H9 (cell line): ENCODE data around the gene ANO2. TPM values are rescaled to one million over a fixed set of nuclear protein-coding genes. Genes with fewer than 3 reads are reported as not detected.

ENCODE experiments used
- DNase-seq: peaks from one replicate; pipeline ENCODE4 v3.0.0-alpha.2; 2017
- H2AFZ ChIP-seq: one replicate; pipeline ENCODE4 v1.6.1; 2013; ENCODE audit warnings: mild to moderate bottlenecking, low read length, control low read depth, moderate library complexity
- H2AK5ac ChIP-seq: 2 replicates; pipeline ENCODE4 v1.6.1; 2013; ENCODE audit warnings: low read length, control low read depth, mixed read lengths; ENCODE audit not compliant: insufficient read length
- H2BK120ac ChIP-seq: one replicate; pipeline ENCODE4 v1.6.1; 2013; ENCODE audit warnings: low read depth, mild to moderate bottlenecking, low read length, control low read depth, inconsistent platforms; ENCODE audit not compliant: poor library complexity, severe bottlenecking
- H2BK12ac ChIP-seq: 2 replicates; pipeline ENCODE4 v1.6.1; 2013; ENCODE audit warnings: low read length, control low read depth, mixed read lengths, low read depth; ENCODE audit not compliant: insufficient read length
- H2BK15ac ChIP-seq: 2 replicates; pipeline ENCODE4 v1.6.1; 2013; ENCODE audit warnings: low read depth, low read length, control low read depth
- H2BK20ac ChIP-seq: one replicate; pipeline ENCODE4 v1.6.1; 2013; ENCODE audit warnings: low read depth, mild to moderate bottlenecking, low read length, control low read depth, inconsistent platforms; ENCODE audit not compliant: poor library complexity, severe bottlenecking
- H2BK5ac ChIP-seq: 2 replicates; pipeline ENCODE4 v1.6.1; 2013; ENCODE audit warnings: low read length, control low read depth, mixed read lengths; ENCODE audit not compliant: insufficient read length
- H3K14ac ChIP-seq: 2 replicates; pipeline ENCODE4 v1.6.1; 2013; ENCODE audit warnings: low read length, control low read depth; ENCODE audit not compliant: insufficient read depth
- H3K18ac ChIP-seq: 2 replicates; pipeline ENCODE4 v1.6.1; 2013; ENCODE audit warnings: low read depth, mild to moderate bottlenecking, mixed read lengths, low read length, control low read depth; ENCODE audit not compliant: insufficient read length
- H3K23ac ChIP-seq: 2 replicates; pipeline ENCODE4 v1.6.1; 2013; ENCODE audit warnings: low read length, control low read depth, mixed read lengths, low read depth; ENCODE audit not compliant: insufficient read length
- H3K23me2 ChIP-seq: 2 replicates; pipeline ENCODE4 v1.6.1; 2013; ENCODE audit warnings: low read depth, mild to moderate bottlenecking, mixed read lengths, low read length, control low read depth; ENCODE audit not compliant: insufficient read length, poor library complexity, severe bottlenecking
- H3K27ac ChIP-seq: 2 replicates; pipeline ENCODE4 v1.5.1; 2013; ENCODE audit warnings: low read length, control low read depth, mixed read lengths, low read depth; ENCODE audit not compliant: insufficient read length
- H3K27me3 ChIP-seq: 2 replicates; pipeline ENCODE4 v1.6.1; 2013; ENCODE audit warnings: low read length, control low read depth, inconsistent platforms; ENCODE audit not compliant: insufficient read depth
- H3K4ac ChIP-seq: 2 replicates; pipeline ENCODE4 v1.6.1; 2013; ENCODE audit warnings: low read depth, mild to moderate bottlenecking, control low read depth, inconsistent platforms, low read length, moderate library complexity
- H3K4me1 ChIP-seq: 2 replicates; pipeline ENCODE4 v1.6.1; 2013; ENCODE audit warnings: low read length, control low read depth, inconsistent platforms; ENCODE audit not compliant: insufficient read depth
- H3K4me2 ChIP-seq: 2 replicates; pipeline ENCODE4 v1.6.1; 2013; ENCODE audit warnings: low read length, control low read depth, mixed read lengths; ENCODE audit not compliant: insufficient read length, insufficient read depth
- H3K56ac ChIP-seq: 2 replicates; pipeline ENCODE4 v1.6.1; 2013; ENCODE audit warnings: low read depth, mild to moderate bottlenecking, mixed read lengths, low read length, control low read depth; ENCODE audit not compliant: insufficient read length
- H3K79me1 ChIP-seq: 2 replicates; pipeline ENCODE4 v1.6.1; 2013; ENCODE audit warnings: low read depth, mild to moderate bottlenecking, moderate library complexity, low read length, control low read depth, inconsistent platforms; ENCODE audit not compliant: insufficient read depth, poor library complexity, severe bottlenecking
- H3K79me2 ChIP-seq: 2 replicates; pipeline ENCODE4 v1.6.1; 2013; ENCODE audit warnings: low read length, control low read depth, inconsistent platforms; ENCODE audit not compliant: insufficient read depth
- H3K9ac ChIP-seq: 2 replicates; pipeline ENCODE4 v1.6.1; 2013; ENCODE audit warnings: low read length, control low read depth, mixed read lengths; ENCODE audit not compliant: insufficient read length; ENCODE audit errors: extremely low read depth
- H3K9me3 ChIP-seq: one replicate; pipeline ENCODE4 v1.6.1; 2013; ENCODE audit warnings: low read depth, low read length, inconsistent platforms; ENCODE audit not compliant: control insufficient read depth
- H3T11ph ChIP-seq: one replicate; pipeline ENCODE4 v1.6.1; 2013; ENCODE audit warnings: mild to moderate bottlenecking, low read length, control low read depth, inconsistent platforms
- H4K20me1 ChIP-seq: one replicate; pipeline ENCODE4 v1.6.1; 2013; ENCODE audit not compliant: control insufficient read depth, insufficient read length, insufficient read depth
- H4K5ac ChIP-seq: 2 replicates; pipeline ENCODE4 v1.6.1; 2013; ENCODE audit warnings: low read depth, mild to moderate bottlenecking, mixed read lengths, low read length, control low read depth; ENCODE audit not compliant: insufficient read length
- H4K8ac ChIP-seq: replicated peaks from 2 replicates; pipeline ENCODE4 v1.6.1; 2013; ENCODE audit warnings: low read length, control low read depth, mixed read lengths, low read depth; ENCODE audit not compliant: insufficient read length
- H4K91ac ChIP-seq: 2 replicates; pipeline ENCODE4 v1.6.1; 2013; ENCODE audit warnings: low read depth, mild to moderate bottlenecking, moderate library complexity, mixed read lengths, low read length, control low read depth; ENCODE audit not compliant: insufficient read length
- H3K27ac Mint-ChIP-seq, 3 experiments: 2 replicates in 2 of 3; 3 replicates in 1 of 3; pipeline ENCODE4 v1.8.0; 2020 to 2021; ENCODE audit warnings: mixed read lengths in 3 of 3, mild to moderate bottlenecking in 1 of 3, moderate library complexity in 1 of 3
- H3K27me3 Mint-ChIP-seq: 2 replicates; pipeline ENCODE4 v1.8.0; 2021; ENCODE audit warnings: low read depth, mild to moderate bottlenecking, moderate library complexity, mixed read lengths
- H3K36me3 Mint-ChIP-seq, 3 experiments: 2 replicates in 2 of 3; 3 replicates in 1 of 3; pipeline ENCODE4 v1.8.0; 2020 to 2021; ENCODE audit warnings: low read depth in 3 of 3, mixed read lengths in 3 of 3; ENCODE audit not compliant: insufficient read depth in 1 of 3
- H3K4me1 Mint-ChIP-seq, 2 experiments: 2 replicates each; pipeline ENCODE4 v1.8.0; 2020; ENCODE audit warnings: mixed read lengths in 2 of 2
- H3K4me3 Mint-ChIP-seq, 2 experiments: 2 replicates in 1 of 2; 3 replicates in 1 of 2; pipeline ENCODE4 v1.8.0; 2020 to 2021; ENCODE audit warnings: mild to moderate bottlenecking in 2 of 2, mixed read lengths in 2 of 2, moderate library complexity in 1 of 2
- H3K9me3 Mint-ChIP-seq, 2 experiments: 2 replicates in 1 of 2; 3 replicates in 1 of 2; pipeline ENCODE4 v1.8.0; 2020; ENCODE audit warnings: mild to moderate bottlenecking in 2 of 2, mixed read lengths in 2 of 2, moderate library complexity in 1 of 2
- WGBS: extraction: QIAGEN DNeasy Blood & Tissue Kit; methylation state at CpG from one replicate; pipeline ENCODE4 v1.1.7; 2013; ENCODE audit warnings: missing lambda C conversion rate, low lambda C conversion rate, mixed read lengths; ENCODE audit not compliant: insufficient read length; ENCODE audit errors: extremely low coverage; 5-methylcytosine and 5-hydroxymethylcytosine counted together
- total RNA-seq: library from RNA; stranded (reverse); gene quantifications from 2 replicates; pipeline ENCODE4 v1.2.1, GENCODE V29; 2021
- TF ChIP-seq, protein P1 (sequence below): fragments of 200-600 bp; sonication (generic); conservative IDR thresholded peaks from 3 replicates; pipeline ENCODE4 v1.8.0; 2021; ENCODE audit warnings: antibody characterized with exemption, mild to moderate bottlenecking

Gene ANO2
- total RNA-seq, 1 experiment from 2014 or later: 3.8 TPM

DNA sequence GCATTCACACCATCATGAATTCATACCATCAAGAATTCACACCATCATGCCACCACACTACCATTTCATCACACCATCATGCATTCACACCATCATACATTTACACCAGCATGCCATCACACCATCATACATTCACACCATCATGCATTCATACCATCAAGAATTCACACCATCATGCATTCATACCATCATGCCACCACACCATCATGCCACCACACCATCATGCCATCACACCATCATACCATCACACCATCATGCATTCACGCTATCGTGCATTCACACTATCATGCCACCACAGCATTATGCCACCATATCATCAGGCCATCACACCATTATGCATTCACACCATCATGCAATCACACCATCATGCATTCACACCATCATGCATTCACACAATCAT is 79.7 kb downstream of the ANO2 start:
- Mint-ChIP-seq H3K27me3 (peaks cover 2% of the 10 kb centered on the region), H3K4me1 (peaks cover 5 to 17% of the 10 kb centered on the region in 2 experiments), H3K36me3 (no peaks in the 10 kb centered on the region), H3K27ac (no peak overlapping the region), H3K4me3 (no peak overlapping the region), H3K9me3 (no peaks in the 10 kb centered on the region)
- no peaks in the 10 kb centered on the region for H3K79me2 ChIP-seq
- H2BK15ac ChIP-seq: no peak overlapping the region
- H3K14ac ChIP-seq: no peak overlapping the region
- H2BK120ac ChIP-seq: no peak overlapping the region
- no peak overlapping the region for H3K9ac ChIP-seq
- H3K56ac ChIP-seq: no peak overlapping the region
- no peak overlapping the region for H3K18ac ChIP-seq
- no peak overlapping the region for H4K91ac ChIP-seq
- DNase-seq: no peak
- H2BK20ac ChIP-seq: no peak overlapping the region
- H4K8ac ChIP-seq: no peak overlapping the region
- TF ChIP-seq, protein P1, sequence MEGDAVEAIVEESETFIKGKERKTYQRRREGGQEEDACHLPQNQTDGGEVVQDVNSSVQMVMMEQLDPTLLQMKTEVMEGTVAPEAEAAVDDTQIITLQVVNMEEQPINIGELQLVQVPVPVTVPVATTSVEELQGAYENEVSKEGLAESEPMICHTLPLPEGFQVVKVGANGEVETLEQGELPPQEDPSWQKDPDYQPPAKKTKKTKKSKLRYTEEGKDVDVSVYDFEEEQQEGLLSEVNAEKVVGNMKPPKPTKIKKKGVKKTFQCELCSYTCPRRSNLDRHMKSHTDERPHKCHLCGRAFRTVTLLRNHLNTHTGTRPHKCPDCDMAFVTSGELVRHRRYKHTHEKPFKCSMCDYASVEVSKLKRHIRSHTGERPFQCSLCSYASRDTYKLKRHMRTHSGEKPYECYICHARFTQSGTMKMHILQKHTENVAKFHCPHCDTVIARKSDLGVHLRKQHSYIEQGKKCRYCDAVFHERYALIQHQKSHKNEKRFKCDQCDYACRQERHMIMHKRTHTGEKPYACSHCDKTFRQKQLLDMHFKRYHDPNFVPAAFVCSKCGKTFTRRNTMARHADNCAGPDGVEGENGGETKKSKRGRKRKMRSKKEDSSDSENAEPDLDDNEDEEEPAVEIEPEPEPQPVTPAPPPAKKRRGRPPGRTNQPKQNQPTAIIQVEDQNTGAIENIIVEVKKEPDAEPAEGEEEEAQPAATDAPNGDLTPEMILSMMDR: no peak
- H3K27ac ChIP-seq: no peak overlapping the region
- no peak overlapping the region for H3K4ac ChIP-seq
- H3K4me1 ChIP-seq: no peaks in the 10 kb centered on the region; the same call in 1 of the 2 replicates
- H3K9me3 ChIP-seq: no peaks in the 10 kb centered on the region
- no peak overlapping the region for H3K23ac ChIP-seq
- H3K79me1 ChIP-seq: no peaks in the 10 kb centered on the region
- H2AFZ ChIP-seq: no peak overlapping the region
- no peaks in the 10 kb centered on the region for H3K27me3 ChIP-seq
- no peak overlapping the region for H2AK5ac ChIP-seq
- H2BK12ac ChIP-seq: no peak overlapping the region
- no peak overlapping the region for H3K4me2 ChIP-seq
- H3T11ph ChIP-seq: no peak overlapping the region
- no peak overlapping the region for H4K5ac ChIP-seq
- no peak overlapping the region for H2BK5ac ChIP-seq
- no peaks in the 10 kb centered on the region for H4K20me1 ChIP-seq
- no peaks in the 10 kb centered on the region for H3K23me2 ChIP-seq
- WGBS: no CpG with 5 or more reads among the region's 2 CpGs
